Measurements from ENCODE around the gene PLP2.

PLP2 gene

GRCh38 chrX:49153467-49153866 lies 18.2 kb upstream of the PLP2 start:
- no peak for TF ChIP-seq EZH2phosphoT487 (IDR thresholded peaks at IDR 0.05; ENCODE audit: borderline replicate concordance, low read length)
- TF ChIP-seq CTCF (IDR thresholded peaks at IDR 0.05; ENCODE audit: low read depth, low read length, poor library complexity, severe bottlenecking): no peak
- H3K9me3 ChIP-seq (ENCODE audit: control insufficient read depth, insufficient read depth, low read length): no peaks in the 10 kb centered on the region

GRCh38 chrX:49155243-49155899 lies 16.3 kb upstream of the PLP2 start:
- peak overlapping the region; percentile 85 for H3K4me3 ChIP-seq (ENCODE audit: low read length)
- H3K27ac ChIP-seq (ENCODE audit: low read depth, low read length): peak overlapping the region; percentile 85
- H3K27me3 ChIP-seq (ENCODE audit: control insufficient read depth, low read length): no peaks in the 10 kb centered on the region
- H4K20me1 ChIP-seq (ENCODE audit: control insufficient read depth, insufficient read depth, low read depth, low read length): no peaks in the 10 kb centered on the region
- peak overlapping the region; percentile 91 for H3K4me2 ChIP-seq (ENCODE audit: low read length)
- no peaks in the 10 kb centered on the region for H3K9me2 ChIP-seq (replicated peaks; ENCODE audit: control insufficient read depth, low read length)
- no peak for TF ChIP-seq EZH2phosphoT487 (IDR thresholded peaks at IDR 0.05; ENCODE audit: borderline replicate concordance, low read length)
- no peaks in the 10 kb centered on the region for H3F3A ChIP-seq (ENCODE audit: control insufficient read depth, insufficient read depth)
- H3K4me1 ChIP-seq (ENCODE audit: control insufficient read depth, low read length): peaks cover 10% of the 10 kb centered on the region
- H3K36me3 ChIP-seq (ENCODE audit: control insufficient read depth, low read length): no peaks in the 10 kb centered on the region
- no peaks in the 10 kb centered on the region for H3K9me3 ChIP-seq (ENCODE audit: control insufficient read depth, insufficient read depth, low read length)
- H3K79me2 ChIP-seq (ENCODE audit: control insufficient read depth, low read length): peaks cover 4% of the 10 kb centered on the region; the same call in 1 of the 2 replicates

More at GRCh38 chrX:49153467-49153866, 18.2 kb upstream of the PLP2 start:
- Histone ChIP-seq H3K27ac (ENCODE audit: low read depth, low read length) (no peak overlapping the region), H3K9me2 (replicated peaks; ENCODE audit: control insufficient read depth, low read length) (no peaks in the 10 kb centered on the region), H3K4me3 (ENCODE audit: low read length) (no peak overlapping the region), H3K4me2 (ENCODE audit: low read length) (no peak overlapping the region), H3F3A (ENCODE audit: control insufficient read depth, insufficient read depth) (no peaks in the 10 kb centered on the region), H3K27me3 (ENCODE audit: control insufficient read depth, low read length) (no peaks in the 10 kb centered on the region), H3K4me1 (ENCODE audit: control insufficient read depth, low read length) (peaks cover 10% of the 10 kb centered on the region), H3K79me2 (ENCODE audit: control insufficient read depth, low read length) (peaks cover 4% of the 10 kb centered on the region; the same call in 1 of the 2 replicates), H3K36me3 (ENCODE audit: control insufficient read depth, low read length) (no peaks in the 10 kb centered on the region), H4K20me1 (ENCODE audit: control insufficient read depth, insufficient read depth, low read depth, low read length) (no peaks in the 10 kb centered on the region)

- H4K20me1 ChIP-seq (ENCODE audit: control insufficient read depth, insufficient read depth, low read depth, low read length): no peaks in the 10 kb centered on the region
- H3F3A ChIP-seq (ENCODE audit: control insufficient read depth, insufficient read depth): no peaks in the 10 kb centered on the region
- no peaks in the 10 kb centered on the region for H3K27me3 ChIP-seq (ENCODE audit: control insufficient read depth, low read length)
- H3K4me3 ChIP-seq (ENCODE audit: low read length): peak overlapping the region; percentile 85
- TF ChIP-seq CTCF (IDR thresholded peaks at IDR 0.05; ENCODE audit: low read depth, low read length, poor library complexity, severe bottlenecking) (peak; percentile 53), EZH2phosphoT487 (IDR thresholded peaks at IDR 0.05; ENCODE audit: borderline replicate concordance, low read length) (no peak)
- H3K9me2 ChIP-seq (replicated peaks; ENCODE audit: control insufficient read depth, low read length): no peaks in the 10 kb centered on the region
- H3K27ac ChIP-seq (ENCODE audit: low read depth, low read length): peak overlapping the region; percentile 85
- peaks cover 10% of the 10 kb centered on the region for H3K4me1 ChIP-seq (ENCODE audit: control insufficient read depth, low read length)
- no peaks in the 10 kb centered on the region for H3K9me3 ChIP-seq (ENCODE audit: control insufficient read depth, insufficient read depth, low read length)
- H3K4me2 ChIP-seq (ENCODE audit: low read length): peak overlapping the region; percentile 91
- no peaks in the 10 kb centered on the region for H3K36me3 ChIP-seq (ENCODE audit: control insufficient read depth, low read length)
- peaks cover 4% of the 10 kb centered on the region; the same call in 1 of the 2 replicates for H3K79me2 ChIP-seq (ENCODE audit: control insufficient read depth, low read length)
These were observed 15.5 kb upstream of the PLP2 start for GRCh38 chrX:49155900-49156837.

All from DOHH2 (cell line).